ENCODE measurements around the gene PPM1L.
"Not testable (repeated sequence)": the region's sequence is repeated elsewhere in the genome, so short reads cannot be mapped to it uniquely, and the experiment has no call there.

- TF ChIP-seq SIN3A (IDR thresholded peaks at IDR 0.05; ENCODE audit: low read depth, low read length); ATF2 (IDR thresholded peaks at IDR 0.05; ENCODE audit: low read length): not testable (repeated sequence)
Observed at GRCh38 chr3:161034913-161035550, 279.0 kb downstream of the PPM1L start.

Measured in GM12878 (cell line).